HPDE6-E6E7 (cell line): ENCODE results near the gene TM2D1.
"Not testable (repeated sequence)": the region's sequence is repeated elsewhere in the genome, so short reads cannot be mapped to it uniquely, and the experiment has no call there.

Experiments used
- DNase-seq: peaks from one replicate; pipeline ENCODE4 v3.0.0; 2011; ENCODE audit warnings: missing footprints; ENCODE audit errors: extremely low spot score

TM2D1 gene

GRCh38 chr1:61718996-61719663 is 5.8 kb downstream of the TM2D1 start:
- DNase-seq = not testable (repeated sequence)

DNA sequence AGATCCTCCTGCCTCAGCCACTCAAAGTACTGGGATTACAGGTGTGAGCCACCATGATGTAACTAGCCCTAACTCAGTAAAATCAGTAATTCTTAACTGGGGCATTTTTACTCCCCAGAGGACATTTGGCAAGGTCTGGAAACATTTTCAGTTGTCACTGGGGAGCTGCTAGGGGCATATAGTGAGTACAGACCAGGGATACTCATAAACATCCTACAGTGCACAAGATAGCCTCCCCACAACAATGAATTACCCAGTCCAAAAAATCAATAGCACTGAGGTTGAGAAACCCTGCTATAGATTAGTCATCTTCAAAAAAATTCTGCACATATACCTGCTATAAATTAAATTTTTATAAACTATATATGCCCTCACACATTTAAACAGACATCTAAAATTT is 13.0 kb downstream of the TM2D1 start:
- DNase-seq = no peak

DNA sequence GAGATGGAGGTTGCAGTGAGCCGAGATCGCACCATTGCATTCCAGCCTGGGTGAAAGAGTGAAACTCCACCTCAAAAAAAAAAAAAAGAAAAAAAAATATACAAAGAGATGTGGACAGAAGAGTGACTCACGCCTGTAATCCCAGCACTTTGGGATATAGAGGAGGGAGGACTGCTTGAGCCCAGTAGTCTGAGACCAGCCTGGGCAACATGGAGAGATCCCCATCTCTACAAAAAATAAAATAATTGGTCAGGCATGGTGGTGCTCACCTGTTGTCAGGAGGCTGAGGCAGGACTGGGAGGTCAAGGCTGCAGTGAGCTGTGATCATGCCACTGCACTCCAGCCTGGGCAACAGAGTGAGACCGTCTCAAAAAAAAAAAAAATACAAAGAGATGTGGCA is 13.7 kb downstream of the TM2D1 start:
- not testable (repeated sequence) for DNase-seq

- no peak for DNase-seq
Measured at GRCh38 chr1:61709908-61710289, 15.0 kb downstream of the TM2D1 start.

GRCh38 chr1:61708953-61709907 is 15.7 kb downstream of the TM2D1 start:
- no peak for DNase-seq

GRCh38 chr1:61699911-61700851 is 24.8 kb downstream of the TM2D1 start:
- no peak for DNase-seq

DNA sequence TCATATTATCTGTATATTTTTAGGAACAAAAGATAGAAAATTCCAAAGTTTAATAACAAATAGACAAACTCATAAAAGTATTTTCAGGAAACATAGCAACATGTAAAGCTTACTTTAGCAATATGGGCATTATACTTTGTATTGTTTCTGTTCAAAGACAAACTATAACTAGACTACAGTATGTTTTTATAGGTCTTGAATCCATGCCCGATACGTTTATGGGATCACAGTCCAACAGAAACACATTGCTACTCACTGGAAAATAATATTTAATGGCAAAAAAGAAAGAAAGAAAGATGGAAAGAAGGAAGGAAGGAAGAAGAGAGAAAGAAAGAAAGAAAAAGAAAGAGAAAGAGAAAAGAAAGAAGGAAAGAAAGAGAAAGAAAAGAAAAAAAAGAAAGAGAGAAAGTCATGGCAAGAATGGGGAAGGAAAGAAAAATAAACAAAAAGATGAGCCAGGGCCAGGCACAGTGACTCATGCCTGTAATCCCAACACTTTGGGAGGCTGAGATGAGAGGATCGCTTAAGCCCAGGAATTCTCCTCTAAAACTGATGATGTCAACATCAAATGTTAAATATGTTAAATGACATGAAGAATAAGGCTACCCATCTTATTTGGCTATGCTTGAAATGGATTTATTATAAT is 32.7 kb downstream of the TM2D1 start:
- no peak for DNase-seq

DNA sequence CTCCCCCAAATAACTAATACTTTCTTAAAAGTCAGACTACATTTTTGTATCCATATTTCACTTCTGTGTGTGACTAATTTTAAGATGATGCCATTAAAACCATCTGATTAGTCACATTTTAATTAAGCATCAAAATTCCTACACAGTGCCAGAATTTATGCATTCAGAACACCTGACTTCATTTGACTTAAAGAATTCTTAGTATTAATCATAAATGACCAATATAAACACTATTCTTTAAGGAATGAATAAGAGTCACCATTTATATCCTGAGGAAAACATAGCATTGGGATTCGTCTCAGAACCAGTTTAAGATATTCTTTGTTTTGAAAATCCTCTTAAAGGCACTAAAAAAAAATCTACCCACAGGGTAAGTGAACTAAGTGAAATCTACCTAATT is 37.0 kb downstream of the TM2D1 start:
- no peak for DNase-seq

DNA sequence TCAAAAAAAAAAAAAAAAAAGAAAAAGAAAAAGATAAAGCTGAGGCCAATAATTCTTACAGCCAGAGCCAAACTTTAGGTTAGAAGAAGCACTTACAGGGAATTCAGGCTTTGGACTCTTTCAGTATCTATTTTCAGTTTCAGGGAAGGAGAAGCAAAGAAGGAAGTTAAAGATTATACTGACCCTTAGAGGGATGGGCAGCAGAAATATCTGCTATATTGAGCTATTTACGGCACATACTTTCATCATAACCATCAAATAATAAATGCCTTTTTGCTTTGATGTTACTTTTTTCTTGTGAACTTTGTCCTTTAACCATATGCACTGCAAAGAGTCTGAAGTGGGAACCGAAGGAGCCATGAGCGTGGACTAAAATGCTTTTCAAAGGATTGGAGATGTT is 42.0 kb downstream of the TM2D1 start:
- DNase-seq = no peak

DNA sequence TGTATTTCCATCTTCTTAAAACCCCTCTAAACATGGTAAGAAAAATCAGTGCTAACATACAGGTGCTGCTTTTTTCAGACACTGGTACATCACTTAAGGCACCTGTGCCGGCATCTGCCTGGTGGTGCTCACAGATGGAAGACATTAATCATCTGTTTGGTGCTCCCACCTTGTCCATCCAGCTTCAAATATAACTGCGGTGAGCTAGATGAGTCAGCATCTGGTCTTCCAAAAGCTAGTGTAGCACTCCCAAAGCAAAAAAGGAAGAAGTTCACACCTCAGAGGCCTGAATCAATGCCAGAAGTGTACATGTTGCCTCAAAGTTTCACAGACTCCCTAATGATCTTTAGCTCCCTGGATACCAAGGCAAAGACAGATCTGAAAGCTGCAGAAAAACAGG is 44.4 kb downstream of the TM2D1 start:
- DNase-seq = no peak

- DNase-seq = not testable (repeated sequence)
Measured at GRCh38 chr1:61676881-61677280, 48.1 kb downstream of the TM2D1 start.

DNA sequence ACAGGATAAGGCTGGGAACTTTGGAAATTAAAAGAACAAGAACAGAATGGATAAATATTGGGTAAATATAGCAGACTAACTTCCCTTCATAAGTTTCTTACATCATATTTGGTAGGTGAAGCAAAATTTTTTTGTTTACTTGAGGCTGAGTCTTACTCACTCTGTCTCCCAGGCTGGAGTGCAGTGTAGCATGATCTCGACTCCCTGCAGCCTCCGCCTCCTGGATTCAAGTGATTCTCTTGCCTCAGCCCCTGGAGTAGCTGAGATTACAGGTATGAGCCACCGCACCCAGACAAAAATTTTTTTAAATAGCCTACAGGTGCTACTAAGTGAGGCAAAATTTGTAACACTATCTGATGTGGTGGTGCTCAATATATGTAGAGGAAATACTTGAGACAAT is 50.7 kb downstream of the TM2D1 start:
- no peak for DNase-seq

GRCh38 chr1:61672376-61672775 is 52.6 kb downstream of the TM2D1 start:
- DNase-seq = no peak

- DNase-seq = no peak
Measured at GRCh38 chr1:61670445-61670844, 54.5 kb downstream of the TM2D1 start.

GRCh38 chr1:61670016-61670415 is 54.9 kb downstream of the TM2D1 start:
- DNase-seq = no peak

DNA sequence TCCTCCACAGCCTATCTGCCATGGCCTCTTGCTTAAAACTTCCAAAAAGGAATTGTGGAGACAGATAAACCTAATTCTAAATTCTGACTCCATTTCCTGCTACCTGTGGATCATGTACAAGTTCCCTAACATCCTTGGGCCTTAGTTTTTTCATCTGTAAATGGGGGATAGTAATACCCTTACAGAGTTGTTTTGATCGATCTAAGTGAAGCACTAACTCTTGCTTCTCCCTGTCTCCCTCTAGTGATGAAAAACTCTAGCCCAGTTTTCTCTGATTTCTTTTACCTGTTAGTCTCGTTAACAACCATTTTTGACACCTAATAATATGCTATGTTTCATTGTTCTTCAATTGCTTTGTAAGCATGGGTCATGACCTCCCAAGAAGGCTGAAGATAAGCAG is 65.9 kb downstream of the TM2D1 start:
- no peak for DNase-seq

GRCh38 chr1:61655453-61655852 is 69.5 kb downstream of the TM2D1 start:
- DNase-seq = no peak

GRCh38 chr1:61654067-61654466 is 70.9 kb downstream of the TM2D1 start:
- DNase-seq = no peak

GRCh38 chr1:61648983-61649742 is 75.8 kb downstream of the TM2D1 start:
- no peak for DNase-seq

GRCh38 chr1:61647142-61647541 is 77.8 kb downstream of the TM2D1 start:
- DNase-seq = no peak

GRCh38 chr1:61645476-61645875 is 79.5 kb downstream of the TM2D1 start:
- DNase-seq = no peak
